ENCODE data around the gene ZNF865.

ZNF865 gene

GRCh38 chr19:55635334-55635717 is 29.9 kb downstream of the ZNF865 start:
- no peaks in the 10 kb centered on the region for H3K36me3 ChIP-seq (ENCODE audit: control insufficient read depth in 5 of 5, insufficient read depth in 5 of 5, low read length in 5 of 5)
- peak overlapping the region; percentile 93 to 100 (median 100) for H3K4me3 ChIP-seq (ENCODE audit: low read depth in 1 of 5, low read length in 5 of 5)
- H3K27ac ChIP-seq (ENCODE audit: low read depth, low read length): peak overlapping the region; percentile 95
- no peaks in the 10 kb centered on the region for H3K27me3 ChIP-seq (ENCODE audit: control insufficient read depth in 5 of 5, insufficient read depth in 4 of 5, low read length in 5 of 5)
- no peaks in the 10 kb centered on the region for H3K9me3 ChIP-seq (ENCODE audit: control insufficient read depth in 5 of 5, low read length in 5 of 5)
- H3K4me1 ChIP-seq (ENCODE audit: control insufficient read depth in 5 of 5, insufficient read depth in 5 of 5, low read length in 5 of 5): peaks cover 12 to 65% (median 56%) of the 10 kb centered on the region in 5 donors
- H3K9ac ChIP-seq (ENCODE audit: low read length in 5 of 5): peak overlapping the region; percentile 98 to 100 (median 100)

- no peaks in the 10 kb centered on the region for H3K27me3 ChIP-seq (ENCODE audit: control insufficient read depth in 5 of 5, insufficient read depth in 4 of 5, low read length in 5 of 5)
- H3K4me3 ChIP-seq (ENCODE audit: low read depth in 1 of 5, low read length in 5 of 5): peak overlapping the region; percentile 93 to 100 (median 100)
- no peaks in the 10 kb centered on the region for H3K36me3 ChIP-seq (ENCODE audit: control insufficient read depth in 5 of 5, insufficient read depth in 5 of 5, low read length in 5 of 5)
- peaks cover 12 to 69% (median 59%) of the 10 kb centered on the region in 5 donors for H3K4me1 ChIP-seq (ENCODE audit: control insufficient read depth in 5 of 5, insufficient read depth in 5 of 5, low read length in 5 of 5)
- H3K9me3 ChIP-seq (ENCODE audit: control insufficient read depth in 5 of 5, low read length in 5 of 5): no peaks in the 10 kb centered on the region
- peak overlapping the region; percentile 98 to 100 (median 100) for H3K9ac ChIP-seq (ENCODE audit: low read length in 5 of 5)
- peak overlapping the region; percentile 95 for H3K27ac ChIP-seq (ENCODE audit: low read depth, low read length)
These were observed 30.5 kb downstream of the ZNF865 start for GRCh38 chr19:55635856-55636440.

- Histone ChIP-seq H3K36me3 (ENCODE audit: control insufficient read depth in 5 of 5, insufficient read depth in 5 of 5, low read length in 5 of 5) (no peaks in the 10 kb centered on the region), H3K4me1 (ENCODE audit: control insufficient read depth in 5 of 5, insufficient read depth in 5 of 5, low read length in 5 of 5) (peaks cover 12 to 76% (median 64%) of the 10 kb centered on the region in 5 donors), H3K9me3 (ENCODE audit: control insufficient read depth in 5 of 5, low read length in 5 of 5) (no peaks in the 10 kb centered on the region), H3K27me3 (ENCODE audit: control insufficient read depth in 5 of 5, insufficient read depth in 4 of 5, low read length in 5 of 5) (no peaks in the 10 kb centered on the region), H3K4me3 (ENCODE audit: low read depth in 1 of 5, low read length in 5 of 5) (peak overlapping the region in 1 of 5 donors; percentile 100), H3K27ac (ENCODE audit: low read depth, low read length) (peak overlapping the region; percentile 95), H3K9ac (ENCODE audit: low read length in 5 of 5) (peak overlapping the region in 4 of 5 donors; percentile 41 to 100 (median 99))
These were observed 31.3 kb downstream of the ZNF865 start for GRCh38 chr19:55636723-55637122.

GRCh38 chr19:55637534-55637933 is 32.1 kb downstream of the ZNF865 start:
- Histone ChIP-seq H3K4me1 (ENCODE audit: control insufficient read depth in 5 of 5, insufficient read depth in 5 of 5, low read length in 5 of 5) (peaks cover 12 to 82% (median 70%) of the 10 kb centered on the region in 5 donors), H3K4me3 (ENCODE audit: low read depth in 1 of 5, low read length in 5 of 5) (no peak overlapping the region), H3K36me3 (ENCODE audit: control insufficient read depth in 5 of 5, insufficient read depth in 5 of 5, low read length in 5 of 5) (no peaks in the 10 kb centered on the region), H3K9ac (ENCODE audit: low read length in 5 of 5) (no peak overlapping the region), H3K9me3 (ENCODE audit: control insufficient read depth in 5 of 5, low read length in 5 of 5) (no peaks in the 10 kb centered on the region), H3K27me3 (ENCODE audit: control insufficient read depth in 5 of 5, insufficient read depth in 4 of 5, low read length in 5 of 5) (no peaks in the 10 kb centered on the region), H3K27ac (ENCODE audit: low read depth, low read length) (no peak overlapping the region)

DNA sequence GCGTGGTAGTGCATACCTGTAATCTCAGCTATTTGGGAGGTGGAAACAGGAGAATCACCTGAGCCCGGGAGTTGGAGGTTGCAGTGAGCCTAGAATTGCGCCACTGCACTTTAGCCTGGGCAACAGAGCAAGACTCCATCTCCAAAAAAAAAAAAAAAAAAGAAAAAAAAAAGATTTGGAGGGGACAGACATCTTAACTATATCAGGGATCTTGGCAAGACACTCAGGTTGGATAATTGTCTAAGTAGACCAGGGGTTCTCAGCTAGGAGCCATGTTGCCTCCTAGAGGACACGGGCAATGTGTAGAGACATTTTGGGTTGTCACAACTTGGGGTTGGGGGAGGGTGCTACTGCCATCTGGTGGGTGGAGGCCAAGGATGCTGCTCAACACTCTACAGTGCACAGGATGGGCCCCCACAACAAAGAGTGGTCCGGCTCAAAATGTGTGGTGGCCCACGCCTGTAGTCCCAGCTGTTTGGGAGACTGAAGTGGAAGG is 33.5 kb downstream of the ZNF865 start:
- Histone ChIP-seq H3K9me3 (ENCODE audit: control insufficient read depth in 5 of 5, low read length in 5 of 5) (no peaks in the 10 kb centered on the region), H3K4me1 (ENCODE audit: control insufficient read depth in 5 of 5, insufficient read depth in 5 of 5, low read length in 5 of 5) (peaks cover 14 to 88% (median 78%) of the 10 kb centered on the region in 5 donors), H3K27me3 (ENCODE audit: control insufficient read depth in 5 of 5, insufficient read depth in 4 of 5, low read length in 5 of 5) (no peaks in the 10 kb centered on the region), H3K9ac (ENCODE audit: low read length in 5 of 5) (no peak overlapping the region), H3K4me3 (ENCODE audit: low read depth in 1 of 5, low read length in 5 of 5) (no peak overlapping the region), H3K36me3 (ENCODE audit: control insufficient read depth in 5 of 5, insufficient read depth in 5 of 5, low read length in 5 of 5) (no peaks in the 10 kb centered on the region), H3K27ac (ENCODE audit: low read depth, low read length) (no peak overlapping the region)

DNA sequence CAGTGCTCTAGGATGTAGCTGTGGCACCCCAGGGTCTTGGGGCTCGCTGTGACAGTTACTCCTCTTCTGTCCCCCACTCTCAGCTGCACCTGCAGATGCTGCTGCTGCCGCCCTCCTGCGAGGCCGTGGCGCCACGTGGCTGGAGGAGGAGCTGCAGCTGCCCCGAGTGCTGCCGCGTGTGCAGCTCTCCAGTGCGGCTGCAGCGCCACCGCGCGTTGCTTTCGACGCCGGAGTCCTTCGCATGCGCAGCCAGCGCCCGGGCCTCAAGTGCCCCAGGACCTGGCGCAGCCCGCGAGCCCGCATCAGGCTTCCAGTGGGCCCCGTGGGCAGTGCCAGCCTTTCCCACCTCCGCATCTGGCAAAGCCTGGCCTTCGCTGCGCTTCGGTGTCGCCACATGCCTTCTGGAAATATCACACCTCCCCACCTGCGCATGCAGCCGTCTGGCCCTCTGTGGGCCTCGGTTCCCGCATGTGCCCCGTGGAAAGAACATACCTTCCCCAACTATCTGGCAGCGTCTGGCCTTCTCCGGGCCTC is 34.7 kb downstream of the ZNF865 start:
- peaks cover 0 to 8% (median 6%) of the 10 kb centered on the region in 5 donors for H3K36me3 ChIP-seq (ENCODE audit: control insufficient read depth in 5 of 5, insufficient read depth in 5 of 5, low read length in 5 of 5)
- H3K27me3 ChIP-seq (ENCODE audit: control insufficient read depth in 5 of 5, insufficient read depth in 4 of 5, low read length in 5 of 5): no peaks in the 10 kb centered on the region
- H3K9me3 ChIP-seq (ENCODE audit: control insufficient read depth in 5 of 5, low read length in 5 of 5): no peaks in the 10 kb centered on the region
- H3K27ac ChIP-seq (ENCODE audit: low read depth, low read length): peak overlapping the region; percentile 85
- peak overlapping the region in 4 of 5 donors; percentile 68 to 81 (median 74) for H3K4me3 ChIP-seq (ENCODE audit: low read depth in 1 of 5, low read length in 5 of 5)
- peak overlapping the region; percentile 16 to 74 (median 65) for H3K9ac ChIP-seq (ENCODE audit: low read length in 5 of 5)
- H3K4me1 ChIP-seq (ENCODE audit: control insufficient read depth in 5 of 5, insufficient read depth in 5 of 5, low read length in 5 of 5): peaks cover 16 to 91% (median 83%) of the 10 kb centered on the region in 5 donors

GRCh38 chr19:55640577-55641425 is 35.4 kb downstream of the ZNF865 start, which contains the start of gene ZNF580:
TSS of gene ZNF580 (plus strand) at chr19:55641002. CDS start at chr19:55642509, 1,507 bp downstream.
- H3K27ac ChIP-seq (ENCODE audit: low read depth, low read length): peak within 1 kb of the TSS; percentile 85
- no peaks in the 10 kb centered on the region for H3K9me3 ChIP-seq (ENCODE audit: control insufficient read depth in 5 of 5, low read length in 5 of 5)
- H3K4me1 ChIP-seq (ENCODE audit: control insufficient read depth in 5 of 5, insufficient read depth in 5 of 5, low read length in 5 of 5): peaks cover 13 to 84% (median 78%) of the 10 kb centered on the region in 5 donors
- H3K27me3 ChIP-seq (ENCODE audit: control insufficient read depth in 5 of 5, insufficient read depth in 4 of 5, low read length in 5 of 5): no peaks in the 10 kb centered on the region
- H3K36me3 ChIP-seq (ENCODE audit: control insufficient read depth in 5 of 5, insufficient read depth in 5 of 5, low read length in 5 of 5): peaks cover 0 to 14% (median 11%) of the 10 kb centered on the region in 5 donors
- peak within 1 kb of the TSS; percentile 68 to 89 (median 76) for H3K4me3 ChIP-seq (ENCODE audit: low read depth in 1 of 5, low read length in 5 of 5)
- H3K9ac ChIP-seq (ENCODE audit: low read length in 5 of 5): peak within 1 kb of the TSS; percentile 48 to 89 (median 76)

DNA sequence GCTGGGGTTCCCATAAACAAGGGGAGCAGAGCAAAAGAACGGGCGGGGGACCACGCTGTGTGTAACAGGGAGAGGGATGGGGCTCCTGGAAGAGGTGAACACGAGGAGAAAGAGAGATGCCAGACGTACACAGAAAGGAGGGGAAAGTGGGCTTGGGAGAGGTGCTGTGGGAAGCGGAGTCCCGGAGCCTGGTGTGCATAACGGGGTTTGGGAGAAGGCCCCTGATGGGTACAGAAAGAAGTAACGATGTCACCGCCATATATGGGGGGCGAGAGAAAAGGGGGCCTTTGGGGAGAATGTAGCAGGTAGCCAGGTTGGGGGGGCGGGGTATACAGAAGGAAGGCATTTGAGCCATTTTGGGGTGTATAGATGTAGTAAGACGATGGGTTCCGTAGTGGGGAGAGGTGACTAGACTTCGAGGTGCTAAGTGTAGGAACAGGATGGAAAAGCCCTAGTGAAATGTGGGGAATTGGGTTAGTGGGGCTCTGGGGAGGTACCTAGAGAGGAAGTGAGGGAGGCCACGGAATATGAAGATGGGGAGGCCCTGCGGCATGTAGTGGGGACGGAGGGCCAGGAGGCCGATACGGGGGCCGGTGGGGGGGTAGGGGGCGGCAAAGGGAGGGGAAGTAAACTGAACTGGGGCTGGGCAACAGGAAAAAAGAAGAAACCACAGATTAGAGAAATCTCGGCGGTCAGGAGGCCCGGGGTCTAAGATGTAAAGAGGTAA is 36.1 kb downstream of the ZNF865 start:
- Histone ChIP-seq H3K4me1 (ENCODE audit: control insufficient read depth in 5 of 5, insufficient read depth in 5 of 5, low read length in 5 of 5) (peaks cover 9 to 76% (median 70%) of the 10 kb centered on the region in 5 donors), H3K4me3 (ENCODE audit: low read depth in 1 of 5, low read length in 5 of 5) (peak overlapping the region; percentile 71 to 89 (median 81))

GRCh38 chr19:55642153-55643002 is 36.9 kb downstream of the ZNF865 start:
- H3K9ac ChIP-seq (ENCODE audit: low read length in 5 of 5): peak overlapping the region in 3 of 5 donors; percentile 39 to 68 (median 59)
- peak overlapping the region; percentile 71 to 89 (median 81) for H3K4me3 ChIP-seq (ENCODE audit: low read depth in 1 of 5, low read length in 5 of 5)
- peaks cover 0 to 14% (median 11%) of the 10 kb centered on the region in 5 donors for H3K36me3 ChIP-seq (ENCODE audit: control insufficient read depth in 5 of 5, insufficient read depth in 5 of 5, low read length in 5 of 5)
- peaks cover 7 to 73% (median 68%) of the 10 kb centered on the region in 5 donors for H3K4me1 ChIP-seq (ENCODE audit: control insufficient read depth in 5 of 5, insufficient read depth in 5 of 5, low read length in 5 of 5)
- no peaks in the 10 kb centered on the region for H3K27me3 ChIP-seq (ENCODE audit: control insufficient read depth in 5 of 5, insufficient read depth in 4 of 5, low read length in 5 of 5)
- no peak overlapping the region for H3K27ac ChIP-seq (ENCODE audit: low read depth, low read length)
- no peaks in the 10 kb centered on the region for H3K9me3 ChIP-seq (ENCODE audit: control insufficient read depth in 5 of 5, low read length in 5 of 5)

More for the DNA sequence above, 36.1 kb downstream of the ZNF865 start:
- Histone ChIP-seq H3K27ac (ENCODE audit: low read depth, low read length) (peak overlapping the region; percentile 64), H3K27me3 (ENCODE audit: control insufficient read depth in 5 of 5, insufficient read depth in 4 of 5, low read length in 5 of 5) (no peaks in the 10 kb centered on the region), H3K9ac (ENCODE audit: low read length in 5 of 5) (peak overlapping the region; percentile 48 to 89 (median 76)), H3K36me3 (ENCODE audit: control insufficient read depth in 5 of 5, insufficient read depth in 5 of 5, low read length in 5 of 5) (peaks cover 0 to 14% (median 11%) of the 10 kb centered on the region in 5 donors), H3K9me3 (ENCODE audit: control insufficient read depth in 5 of 5, low read length in 5 of 5) (no peaks in the 10 kb centered on the region)
